PFSK-1 (cell line): Measurements from ENCODE around the gene HMGCL.

ENCODE experiments used
- FOXP2 ChIP-seq: optimal IDR thresholded peaks from 2 replicates; pipeline ENCODE3; 2011; ENCODE audit warnings: borderline replicate concordance, control low read depth, inconsistent platforms; ENCODE audit not compliant: insufficient read depth; ENCODE audit errors: extremely low read length, extremely low read depth
- POLR2AphosphoS5 ChIP-seq: IDR thresholded peaks from 2 replicates; pipeline ENCODE4 v1.6.1; 2012; ENCODE audit warnings: low read depth, mild to moderate bottlenecking, control low read depth, low read length, moderate library complexity
- REST ChIP-seq, 2 experiments: IDR thresholded peaks; 2 replicates each; pipeline versions ENCODE4 v1.6.1 to v1.8.0; 2011 to 2012; ENCODE audit warnings: low read depth in 2 of 2, low read length in 2 of 2, control low read depth in 1 of 2, inconsistent platforms in 1 of 2, mild to moderate bottlenecking in 1 of 2, moderate library complexity in 1 of 2; ENCODE audit not compliant: insufficient read depth in 1 of 2
- SIN3A ChIP-seq: IDR thresholded peaks from 2 replicates; pipeline ENCODE4 v1.6.1; 2012; ENCODE audit warnings: mild to moderate bottlenecking, low read length, moderate library complexity, borderline replicate concordance; ENCODE audit not compliant: insufficient read depth
- TAF1 ChIP-seq: IDR thresholded peaks from 2 replicates; pipeline ENCODE4 v1.6.1; 2012; ENCODE audit warnings: low read length, control low read depth, borderline replicate concordance; ENCODE audit not compliant: insufficient read depth

The HMGCL gene

DNA sequence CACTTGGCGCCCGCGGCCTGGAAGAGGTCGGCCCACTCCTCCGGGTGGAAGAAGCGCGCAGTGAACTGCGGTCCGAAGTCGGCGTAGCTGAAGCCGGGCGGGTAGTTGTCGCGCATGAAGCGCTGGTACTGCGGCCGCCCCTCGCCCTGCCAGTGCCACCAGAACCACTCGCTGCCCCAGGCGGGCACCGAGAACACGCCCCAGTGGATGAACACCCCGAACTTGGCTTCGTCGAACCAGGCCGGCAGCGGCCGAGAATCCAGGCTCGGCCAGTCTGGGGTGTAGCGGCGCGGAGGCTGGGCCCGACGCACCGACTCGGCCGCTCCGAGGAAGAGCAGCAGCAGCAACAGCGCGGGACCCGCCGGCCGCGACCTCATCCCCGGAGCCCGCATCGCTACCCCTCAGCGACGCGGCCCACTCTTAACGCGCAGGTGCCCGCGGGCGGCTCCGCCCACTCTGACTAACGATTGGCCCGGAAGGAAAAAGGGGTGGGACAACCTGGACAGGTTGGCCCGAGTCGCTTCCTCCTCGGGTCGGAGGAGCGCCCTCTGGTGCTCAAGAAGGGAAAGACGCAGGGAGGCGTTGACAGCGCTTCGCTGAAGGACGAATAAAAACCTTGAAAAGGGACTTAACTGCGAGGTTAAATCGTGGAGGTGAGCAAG lies 42.8 kb upstream of the HMGCL start, which contains the start of gene FUCA1:
FUCA1 (minus strand) TSS at position 396 of the 662 bp plus-strand sequence; CDS start at position 392, 4 bp downstream.
- TF ChIP-seq TAF1 (no peak), FOXP2 (peak; percentile 35), SIN3A (no peak), REST (IDR thresholded peaks at IDR 0.05; ENCODE audit: insufficient read depth in 1 of 2, low read depth in 2 of 2, low read length in 2 of 2) (no peak), POLR2AphosphoS5 (no peak)

- TF ChIP-seq REST (IDR thresholded peaks at IDR 0.05; ENCODE audit: insufficient read depth in 1 of 2, low read depth in 2 of 2, low read length in 2 of 2) (no peak), POLR2AphosphoS5 (no peak), SIN3A (no peak), TAF1 (no peak), FOXP2 (no peak)
These were observed 42.3 kb upstream of the HMGCL start for GRCh38 chr1:23867542-23867894.

DNA sequence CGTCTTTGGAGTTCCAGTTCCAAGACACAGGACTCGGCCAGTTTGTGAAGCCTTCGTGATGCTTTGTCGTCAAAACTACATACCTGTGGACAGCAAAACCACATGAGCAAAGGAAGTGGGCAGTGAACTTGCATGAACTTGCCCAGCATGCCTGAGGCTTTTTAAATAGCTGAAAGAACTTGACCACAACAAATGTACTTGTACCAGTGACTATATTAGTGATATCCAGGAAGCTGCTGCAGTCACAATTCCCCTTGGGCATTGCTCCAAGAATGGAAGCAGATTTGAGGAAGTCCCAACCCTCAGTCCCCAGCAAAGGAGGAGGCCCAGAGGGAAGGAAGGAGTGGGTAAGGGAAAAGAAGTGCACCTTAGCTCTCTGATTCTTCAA lies 40.3 kb upstream of the HMGCL start:
- TF ChIP-seq TAF1: no peak
- peak; percentile 23; the same call in 1 of the 2 replicates for TF ChIP-seq SIN3A

DNA sequence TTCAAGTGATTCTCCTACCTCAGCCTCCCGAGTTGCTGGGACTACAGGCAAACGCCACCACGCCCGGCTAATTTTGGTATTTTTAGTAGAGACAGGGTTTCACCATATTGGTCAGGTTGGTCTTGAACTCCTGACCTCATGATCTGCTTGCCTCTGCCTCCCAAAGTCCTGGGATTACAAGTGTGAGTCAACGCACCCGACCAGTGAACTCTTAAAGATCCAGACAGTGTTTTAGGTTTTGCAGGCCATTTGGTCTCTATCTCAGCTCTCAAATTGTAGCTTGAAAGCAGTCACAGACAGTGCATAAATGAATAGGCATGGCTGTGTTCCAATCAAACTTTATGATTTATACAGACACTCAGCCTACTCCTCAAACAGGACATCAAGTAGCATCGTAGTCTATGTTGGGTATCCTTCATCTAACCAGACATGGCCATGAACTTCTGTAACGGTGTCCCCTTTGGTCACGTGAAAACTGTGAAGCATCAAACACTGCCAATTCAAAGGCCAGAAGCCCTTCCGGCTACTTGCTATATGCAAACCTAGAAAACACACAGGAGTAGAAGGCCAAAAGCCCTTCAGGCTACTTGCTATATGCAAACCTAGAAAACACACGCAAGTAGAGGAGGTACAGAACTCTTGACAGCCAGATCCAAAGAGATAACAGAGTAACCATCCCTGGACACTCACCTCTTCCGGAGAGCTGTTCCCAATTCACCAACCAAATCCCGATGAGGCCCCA lies 39.7 kb upstream of the HMGCL start:
- TF ChIP-seq TAF1 (no peak), POLR2AphosphoS5 (no peak), REST (IDR thresholded peaks at IDR 0.05; ENCODE audit: insufficient read depth in 1 of 2, low read depth in 2 of 2, low read length in 2 of 2) (no peak)

DNA sequence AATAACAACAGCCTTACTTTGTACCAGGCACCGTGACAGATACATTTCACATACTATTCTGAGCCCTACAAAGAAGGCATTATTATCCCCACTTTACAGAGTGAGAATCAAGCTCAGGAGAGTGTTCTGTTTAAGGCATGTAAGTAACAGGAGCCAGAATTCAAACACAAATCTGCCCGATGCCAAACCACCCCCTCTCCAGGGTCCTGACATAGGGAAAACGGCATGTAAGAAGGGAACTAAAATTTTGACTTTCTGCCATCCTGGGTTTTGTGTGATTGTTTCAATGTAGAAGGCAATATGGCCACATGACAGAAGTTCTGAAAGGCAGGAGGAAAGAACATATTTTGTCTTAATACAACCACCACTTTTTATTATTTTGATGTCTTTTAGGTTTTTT lies 37.4 kb upstream of the HMGCL start:
- TF ChIP-seq REST (IDR thresholded peaks at IDR 0.05; ENCODE audit: insufficient read depth in 1 of 2, low read depth in 2 of 2, low read length in 2 of 2) (peak in 1 of 2 experiments; percentile 66; a peak in 2 of 4 replicates), TAF1 (no peak)
